SJSA1 (cell line): ENCODE measurements around the gene PRR19. TPM values are rescaled to one million over a fixed set of nuclear protein-coding genes. Genes with fewer than 3 reads are reported as not detected.
"Not testable (repeated sequence)": the region's sequence is repeated elsewhere in the genome, so short reads cannot be mapped to it uniquely, and the experiment has no call there.

Experiments
- DNase-seq, 2 experiments: peaks; one replicate each; pipeline ENCODE4 v3.0.0-alpha.2; 2015 to 2020; ENCODE audit warnings: low spot score in 2 of 2, low read depth in 1 of 2
- H3K27ac ChIP-seq: fragments of 250-450 bp; sonication (Bioruptor Pico); 2 replicates; pipeline ENCODE4 v1.5.1; 2020; ENCODE audit warnings: mild to moderate bottlenecking, moderate library complexity
- H3K27me3 ChIP-seq: fragments of 250-450 bp; sonication (Bioruptor Pico); replicated peaks from 2 replicates; pipeline ENCODE4 v1.5.1; 2020; ENCODE audit warnings: mild to moderate bottlenecking, moderate library complexity
- H3K36me3 ChIP-seq: fragments of 250-450 bp; sonication (Bioruptor Pico); 2 replicates; pipeline ENCODE4 v1.5.1; 2020; ENCODE audit warnings: mild to moderate bottlenecking
- H3K4me1 ChIP-seq: fragments of 250-450 bp; sonication (Bioruptor Pico); replicated peaks from 2 replicates; pipeline ENCODE4 v1.6.1; 2021; ENCODE audit warnings: mild to moderate bottlenecking
- H3K4me3 ChIP-seq: fragments of 250-450 bp; sonication (Bioruptor Pico); 2 replicates; pipeline ENCODE4 v1.5.1; 2020; ENCODE audit warnings: mild to moderate bottlenecking
- H3K9me3 ChIP-seq: fragments of 250-450 bp; sonication (Bioruptor Pico); replicated peaks from 2 replicates; pipeline ENCODE4 v1.5.1; 2020; ENCODE audit warnings: mild to moderate bottlenecking
- total RNA-seq: library from RNA; depleted of rRNA; stranded (reverse); fragments of >200 nt; shearing (Covaris generic); gene quantifications from 2 replicates; pipeline ENCODE4 v1.2.3, GENCODE V29; 2014

Gene PRR19
- total RNA-seq, 1 experiment from 2014 or later, result 0.55 TPM

GRCh38 chr19:42325308-42325895 is 23.5 kb downstream of the PRR19 start, which contains the start of gene MEGF8:
Gene MEGF8, plus strand, starts transcription at chr19:42325635. Its CDS starts 609 bp downstream, at chr19:42326244.
- Histone ChIP-seq H3K36me3 (no peaks in the 10 kb centered on the region), H3K27me3 (peaks cover 19% of the 10 kb centered on the region), H3K27ac (no peak within 1 kb of the TSS), H3K9me3 (no peaks in the 10 kb centered on the region), H3K4me3 (peak within 1 kb of the TSS; percentile 63), H3K4me1 (peaks cover 18% of the 10 kb centered on the region)
- peak; percentile 99 for DNase-seq

- no peak for DNase-seq
- Histone ChIP-seq H3K27me3 (peaks cover 19% of the 10 kb centered on the region), H3K36me3 (no peaks in the 10 kb centered on the region), H3K27ac (no peak overlapping the region), H3K9me3 (no peaks in the 10 kb centered on the region), H3K4me3 (peak overlapping the region; percentile 63), H3K4me1 (peaks cover 20% of the 10 kb centered on the region)
Observed at GRCh38 chr19:42325896-42326771, 24.2 kb downstream of the PRR19 start.

- H3K9me3 ChIP-seq, result no peaks in the 10 kb centered on the region
- peaks cover 16% of the 10 kb centered on the region for H3K27me3 ChIP-seq
- peaks cover 20% of the 10 kb centered on the region for H3K4me1 ChIP-seq
- no peaks in the 10 kb centered on the region for H3K36me3 ChIP-seq
- H3K27ac ChIP-seq, result no peak overlapping the region
- no peak for DNase-seq
- no peak overlapping the region for H3K4me3 ChIP-seq
Observed at GRCh38 chr19:42326969-42327368, 25.0 kb downstream of the PRR19 start.

GRCh38 chr19:42327381-42327780 is 25.4 kb downstream of the PRR19 start:
- Histone ChIP-seq H3K36me3 (no peaks in the 10 kb centered on the region), H3K4me1 (peaks cover 20% of the 10 kb centered on the region), H3K4me3 (no peak overlapping the region), H3K27ac (no peak overlapping the region), H3K27me3 (peaks cover 13% of the 10 kb centered on the region), H3K9me3 (no peaks in the 10 kb centered on the region)
- no peak for DNase-seq

- Histone ChIP-seq H3K27me3 (peaks cover 11% of the 10 kb centered on the region), H3K36me3 (no peaks in the 10 kb centered on the region), H3K27ac (no peak overlapping the region), H3K9me3 (no peaks in the 10 kb centered on the region), H3K4me1 (peaks cover 20% of the 10 kb centered on the region), H3K4me3 (no peak overlapping the region)
- no peak for DNase-seq
Observed at GRCh38 chr19:42328106-42328505, 26.2 kb downstream of the PRR19 start.

GRCh38 chr19:42328854-42329253 is 26.9 kb downstream of the PRR19 start:
- Histone ChIP-seq H3K27ac (no peak overlapping the region), H3K4me1 (peaks cover 20% of the 10 kb centered on the region), H3K4me3 (no peak overlapping the region), H3K27me3 (peaks cover 8% of the 10 kb centered on the region), H3K36me3 (no peaks in the 10 kb centered on the region), H3K9me3 (no peaks in the 10 kb centered on the region)
- no peak for DNase-seq

- H3K27ac ChIP-seq, result no peak overlapping the region
- no peaks in the 10 kb centered on the region for H3K36me3 ChIP-seq
- no peak for DNase-seq
- peaks cover 12% of the 10 kb centered on the region for H3K4me1 ChIP-seq
- no peak overlapping the region for H3K4me3 ChIP-seq
- no peaks in the 10 kb centered on the region for H3K9me3 ChIP-seq
- H3K27me3 ChIP-seq, result no peaks in the 10 kb centered on the region
Observed at GRCh38 chr19:42330241-42330711, 28.3 kb downstream of the PRR19 start.

- not testable (repeated sequence) for H3K27ac ChIP-seq, H3K36me3 ChIP-seq, H3K27me3 ChIP-seq, H3K4me1 ChIP-seq, H3K9me3 ChIP-seq, DNase-seq, H3K4me3 ChIP-seq
Observed at GRCh38 chr19:42331333-42331732, 29.4 kb downstream of the PRR19 start.

- no peak overlapping the region for H3K27ac ChIP-seq
- H3K9me3 ChIP-seq, result no peaks in the 10 kb centered on the region
- no peak for DNase-seq
- H3K4me1 ChIP-seq, result peaks cover 7% of the 10 kb centered on the region
- no peak overlapping the region for H3K4me3 ChIP-seq
- H3K36me3 ChIP-seq, result no peaks in the 10 kb centered on the region
- no peaks in the 10 kb centered on the region for H3K27me3 ChIP-seq
Observed at GRCh38 chr19:42332059-42332458, 30.1 kb downstream of the PRR19 start.

GRCh38 chr19:42333018-42333417 is 31.1 kb downstream of the PRR19 start:
- Histone ChIP-seq H3K4me3 (no peak overlapping the region), H3K27ac (no peak overlapping the region), H3K36me3 (no peaks in the 10 kb centered on the region), H3K9me3 (no peaks in the 10 kb centered on the region), H3K4me1 (peaks cover 7% of the 10 kb centered on the region), H3K27me3 (no peaks in the 10 kb centered on the region)
- no peak for DNase-seq

- Histone ChIP-seq H3K36me3 (no peaks in the 10 kb centered on the region), H3K4me1 (peaks cover 7% of the 10 kb centered on the region), H3K9me3 (no peaks in the 10 kb centered on the region), H3K27me3 (no peaks in the 10 kb centered on the region), H3K4me3 (no peak overlapping the region), H3K27ac (no peak overlapping the region)
- DNase-seq, result no peak
Observed at GRCh38 chr19:42333975-42334696, 32.2 kb downstream of the PRR19 start.

- H3K36me3 ChIP-seq, result no peaks in the 10 kb centered on the region
- H3K27ac ChIP-seq, result no peak overlapping the region
- H3K4me1 ChIP-seq, result peaks cover 7% of the 10 kb centered on the region
- no peak for DNase-seq
- no peak overlapping the region for H3K4me3 ChIP-seq
- no peaks in the 10 kb centered on the region for H3K9me3 ChIP-seq
- no peaks in the 10 kb centered on the region for H3K27me3 ChIP-seq
Observed at GRCh38 chr19:42334697-42335373, 32.9 kb downstream of the PRR19 start.

GRCh38 chr19:42335374-42335936 is 33.5 kb downstream of the PRR19 start:
- H3K36me3 ChIP-seq, result no peaks in the 10 kb centered on the region
- no peak overlapping the region for H3K27ac ChIP-seq
- H3K4me3 ChIP-seq, result no peak overlapping the region
- H3K9me3 ChIP-seq, result no peaks in the 10 kb centered on the region
- H3K27me3 ChIP-seq, result no peaks in the 10 kb centered on the region
- DNase-seq, result no peak
- H3K4me1 ChIP-seq, result peaks cover 1% of the 10 kb centered on the region
